Inflammatory macrophage (primary cell): Measurements from ENCODE around the gene HSPA1L.

ENCODE experiments used
- DNase-seq, 2 donors: peaks; one replicate each; pipeline ENCODE4 v3.0.0-alpha.2; 2020 to 2022

HSPA1L gene

GRCh38 chr6:31781244-31782125 is 33.6 kb downstream of the HSPA1L start:
- no peak for DNase-seq

- DNase-seq = no peak
These were observed 34.4 kb downstream of the HSPA1L start for GRCh38 chr6:31780507-31781243.

- DNase-seq = no peak
These were observed 35.2 kb downstream of the HSPA1L start for GRCh38 chr6:31779908-31780307.

GRCh38 chr6:31778999-31779885 is 35.8 kb downstream of the HSPA1L start:
- no peak for DNase-seq

GRCh38 chr6:31778193-31778592 is 36.9 kb downstream of the HSPA1L start:
- no peak for DNase-seq

GRCh38 chr6:31777667-31778050 is 37.4 kb downstream of the HSPA1L start:
- DNase-seq = no peak

GRCh38 chr6:31776989-31777666 is 38.0 kb downstream of the HSPA1L start, which contains the start of gene VWA7:
VWA7 (minus strand) TSS chr6:31777328; CDS start chr6:31776779, 549 bp downstream.
- peak; percentile 86 to 92 for DNase-seq

GRCh38 chr6:31776485-31776988 is 38.5 kb downstream of the HSPA1L start:
- DNase-seq = no peak

- no peak for DNase-seq
These were observed 39.2 kb downstream of the HSPA1L start for GRCh38 chr6:31775633-31776484.

- DNase-seq = no peak
These were observed 39.9 kb downstream of the HSPA1L start for GRCh38 chr6:31775184-31775583.

- no peak for DNase-seq
These were observed 43.1 kb downstream of the HSPA1L start for GRCh38 chr6:31771992-31772358.

- no peak for DNase-seq
These were observed 44.2 kb downstream of the HSPA1L start for GRCh38 chr6:31770860-31771259.

GRCh38 chr6:31769684-31770371 is 45.3 kb downstream of the HSPA1L start:
- DNase-seq = peak; percentile 78 to 89

GRCh38 chr6:31768363-31769257 is 46.5 kb downstream of the HSPA1L start:
- DNase-seq = peak; percentile 85 to 86

GRCh38 chr6:31767096-31767645 is 47.9 kb downstream of the HSPA1L start:
- no peak for DNase-seq

- DNase-seq = no peak
These were observed 48.9 kb downstream of the HSPA1L start for GRCh38 chr6:31765910-31766794.

- DNase-seq = no peak
These were observed 49.5 kb downstream of the HSPA1L start for GRCh38 chr6:31765559-31765909.

- no peak for DNase-seq
These were observed 50.9 kb downstream of the HSPA1L start for GRCh38 chr6:31764198-31764597.
